Fibroblast of villous mesenchyme (primary cell): ENCODE measurements around the gene NFXL1. TPM values are rescaled to one million over a fixed set of nuclear protein-coding genes. Genes with fewer than 3 reads are reported as not detected.
"Not testable (repeated sequence)": the region's sequence is repeated elsewhere in the genome, so short reads cannot be mapped to it uniquely, and the experiment has no call there.

ENCODE experiments used
- DNase-seq: peaks from one replicate; pipeline ENCODE4 v3.0.0-alpha.2; 2010; ENCODE audit warnings: low read depth
- H3K4me3 ChIP-seq: 2 replicates; pipeline ENCODE4 v1.5.1; 2011; ENCODE audit warnings: low read depth, mild to moderate bottlenecking, low read length
- total RNA-seq: library from RNA; depleted of rRNA; stranded (reverse); fragments of >200 nt; gene quantifications from 2 replicates; pipeline ENCODE4 v1.2.3, GENCODE V29; 2012
- TF ChIP-seq, protein P1 (sequence below): IDR thresholded peaks from 2 replicates; pipeline ENCODE4 v1.5.1; 2012; ENCODE audit warnings: low read depth, mild to moderate bottlenecking, low read length; ENCODE audit not compliant: insufficient read depth

Gene NFXL1
- total RNA-seq, 1 donor = 11.7 TPM

DNA sequence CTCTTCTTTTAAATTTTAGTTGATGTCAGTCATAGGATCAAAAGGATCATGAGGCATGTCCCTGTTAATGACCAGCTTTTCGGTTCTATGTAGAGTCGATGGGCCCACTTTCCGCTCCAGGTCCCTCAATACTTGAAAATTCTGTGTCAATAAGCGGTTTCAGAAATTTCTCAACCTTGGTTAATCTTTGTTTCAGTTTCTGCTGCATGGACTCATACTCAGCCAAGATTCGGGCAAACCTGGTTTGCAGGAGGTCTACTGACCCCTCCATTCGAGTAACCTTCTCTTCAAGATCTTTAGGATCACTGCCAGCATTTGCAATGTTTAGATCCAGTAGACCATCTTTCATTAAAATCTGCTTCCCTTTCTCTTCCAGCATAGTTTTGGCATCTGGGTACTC, 22.0 kb upstream of the NFXL1 start:
- no peak overlapping the region for H3K4me3 ChIP-seq
- TF ChIP-seq, protein P1, sequence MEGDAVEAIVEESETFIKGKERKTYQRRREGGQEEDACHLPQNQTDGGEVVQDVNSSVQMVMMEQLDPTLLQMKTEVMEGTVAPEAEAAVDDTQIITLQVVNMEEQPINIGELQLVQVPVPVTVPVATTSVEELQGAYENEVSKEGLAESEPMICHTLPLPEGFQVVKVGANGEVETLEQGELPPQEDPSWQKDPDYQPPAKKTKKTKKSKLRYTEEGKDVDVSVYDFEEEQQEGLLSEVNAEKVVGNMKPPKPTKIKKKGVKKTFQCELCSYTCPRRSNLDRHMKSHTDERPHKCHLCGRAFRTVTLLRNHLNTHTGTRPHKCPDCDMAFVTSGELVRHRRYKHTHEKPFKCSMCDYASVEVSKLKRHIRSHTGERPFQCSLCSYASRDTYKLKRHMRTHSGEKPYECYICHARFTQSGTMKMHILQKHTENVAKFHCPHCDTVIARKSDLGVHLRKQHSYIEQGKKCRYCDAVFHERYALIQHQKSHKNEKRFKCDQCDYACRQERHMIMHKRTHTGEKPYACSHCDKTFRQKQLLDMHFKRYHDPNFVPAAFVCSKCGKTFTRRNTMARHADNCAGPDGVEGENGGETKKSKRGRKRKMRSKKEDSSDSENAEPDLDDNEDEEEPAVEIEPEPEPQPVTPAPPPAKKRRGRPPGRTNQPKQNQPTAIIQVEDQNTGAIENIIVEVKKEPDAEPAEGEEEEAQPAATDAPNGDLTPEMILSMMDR = no peak
- DNase-seq = no peak

DNA sequence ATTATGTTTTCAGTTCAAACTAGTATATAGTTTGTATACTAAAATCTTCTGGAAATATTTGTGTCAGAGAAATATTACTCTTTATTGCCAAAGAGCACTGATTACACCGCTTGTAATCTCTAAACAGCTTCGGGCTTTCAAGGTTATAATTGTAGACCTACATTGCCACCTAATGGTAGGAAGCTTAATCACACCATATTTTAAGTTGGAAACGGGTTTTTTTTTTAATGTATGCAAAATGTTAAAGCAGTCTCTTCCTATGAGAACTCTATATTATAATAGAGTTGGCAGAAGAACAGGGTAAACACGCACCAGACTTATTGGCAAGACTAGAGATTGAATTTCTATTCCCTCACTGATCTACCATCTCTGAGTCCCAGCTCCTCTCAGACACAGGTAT, 19.5 kb upstream of the NFXL1 start:
- no peak overlapping the region for H3K4me3 ChIP-seq
- TF ChIP-seq, protein P1 = peak; percentile 58
- peak; percentile 67 for DNase-seq

DNA sequence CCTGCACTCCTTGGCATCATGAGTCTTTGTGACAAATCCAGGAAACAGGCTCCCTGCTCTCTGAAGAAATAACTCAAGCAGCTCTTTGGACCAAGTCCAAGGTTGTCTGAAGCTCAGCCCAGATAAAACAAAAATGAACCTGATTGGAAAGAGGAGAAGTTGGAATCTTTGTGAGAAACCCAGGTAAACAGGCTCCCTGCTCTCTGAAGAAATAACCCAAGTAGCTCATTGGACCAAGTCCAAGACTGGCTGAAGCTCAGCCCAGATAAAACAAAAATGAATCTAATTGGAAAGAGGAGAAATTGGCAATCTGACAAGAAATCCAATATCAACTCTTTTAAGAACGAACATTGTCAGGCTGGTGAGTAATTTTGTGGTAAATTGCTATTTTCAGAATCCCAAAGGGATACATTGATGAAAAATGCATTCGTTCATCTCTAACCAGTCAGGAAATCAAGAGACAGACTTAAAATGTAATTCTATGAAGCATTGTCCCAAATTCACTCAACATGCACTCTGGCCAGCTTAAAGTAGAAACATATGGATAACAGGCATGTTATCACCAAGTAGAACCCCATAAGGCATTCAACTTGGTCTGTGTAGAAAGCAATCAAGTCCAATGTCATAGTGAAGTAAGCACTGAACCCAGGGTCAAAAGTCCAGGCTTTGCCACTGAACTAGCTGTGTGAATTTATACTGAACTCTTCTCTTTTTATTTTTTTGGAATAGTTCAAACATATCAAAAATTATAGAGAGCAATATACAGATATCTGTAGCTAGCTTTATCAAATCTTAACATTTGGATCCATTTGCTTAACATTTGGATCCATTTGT, 16.8 kb upstream of the NFXL1 start:
- DNase-seq = peak; percentile 8
- TF ChIP-seq, protein P1 = no peak
- H3K4me3 ChIP-seq = no peak overlapping the region

DNA sequence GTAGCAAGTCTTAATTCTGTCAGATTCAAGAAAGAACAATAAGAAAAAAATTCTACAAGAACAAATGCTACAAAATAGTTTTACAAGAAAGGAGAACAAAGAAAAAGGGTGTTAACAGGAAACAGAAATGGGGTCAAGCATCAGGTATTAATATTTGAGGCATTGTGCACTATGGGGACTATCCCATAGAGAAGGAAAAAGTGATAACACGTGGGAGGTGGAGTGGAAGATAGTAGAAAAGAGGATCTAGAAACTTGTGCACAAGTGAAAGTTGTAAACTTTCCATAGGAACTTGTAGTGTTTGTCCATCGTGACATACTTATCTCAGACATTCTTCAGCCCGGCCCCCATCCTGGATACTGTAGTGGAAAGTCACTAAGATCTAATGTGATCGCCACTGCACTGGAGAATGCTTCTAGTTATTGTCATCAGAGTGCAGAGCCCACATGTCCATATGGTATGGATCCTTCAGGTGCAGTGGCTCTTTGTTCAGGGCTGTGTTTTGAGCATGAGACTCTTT, 15.4 kb upstream of the NFXL1 start:
- H3K4me3 ChIP-seq = no peak overlapping the region
- TF ChIP-seq, protein P1 = no peak
- DNase-seq = no peak

DNA sequence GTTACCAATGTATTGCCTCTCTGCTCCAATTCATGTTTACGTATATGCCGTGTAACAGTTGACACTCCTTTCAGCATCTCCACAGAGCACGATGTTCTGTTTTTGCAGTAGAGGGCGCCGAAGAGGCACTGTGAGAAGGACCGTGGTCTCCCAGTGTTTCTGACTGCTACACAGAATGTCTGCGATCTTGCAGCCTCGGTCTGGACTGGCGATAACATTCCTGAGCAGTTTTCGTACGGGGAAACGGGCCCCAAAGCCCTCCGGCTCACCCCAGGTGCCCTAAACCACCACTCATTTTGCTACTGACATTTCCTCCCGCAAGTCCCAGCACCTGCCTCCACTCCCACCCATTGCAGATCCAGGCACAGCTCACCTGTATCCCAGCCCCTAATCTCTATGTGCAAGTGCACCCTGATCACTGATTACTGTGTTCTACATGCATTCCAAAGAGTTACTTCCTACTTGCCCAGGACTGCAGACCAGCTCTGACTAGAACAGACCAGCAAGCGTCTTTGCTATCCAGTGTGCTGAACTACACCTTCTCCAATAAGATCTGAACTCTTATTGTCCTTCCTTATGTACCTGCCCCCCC, 12.4 kb upstream of the NFXL1 start:
- TF ChIP-seq, protein P1 = peak; percentile 75
- no peak overlapping the region for H3K4me3 ChIP-seq
- DNase-seq = peak; percentile 50

DNA sequence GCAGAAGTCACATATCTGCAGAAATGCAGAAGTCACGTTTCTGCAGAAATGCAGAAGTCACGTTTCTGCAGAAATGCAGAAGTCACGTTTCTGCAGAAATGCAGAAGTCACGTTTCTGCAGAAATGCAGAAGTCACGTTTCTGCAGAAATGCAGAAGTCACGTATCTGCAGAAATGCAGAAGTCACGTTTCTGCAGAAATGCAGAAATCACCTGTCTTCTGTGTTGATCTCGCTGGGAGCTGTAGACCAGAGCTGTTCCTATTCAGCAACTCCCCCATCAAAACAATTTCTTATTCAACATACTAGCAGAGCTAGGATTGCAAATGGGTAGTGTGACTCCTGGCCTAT, 8.9 kb upstream of the NFXL1 start:
- H3K4me3 ChIP-seq, DNase-seq: not testable (repeated sequence)

DNA sequence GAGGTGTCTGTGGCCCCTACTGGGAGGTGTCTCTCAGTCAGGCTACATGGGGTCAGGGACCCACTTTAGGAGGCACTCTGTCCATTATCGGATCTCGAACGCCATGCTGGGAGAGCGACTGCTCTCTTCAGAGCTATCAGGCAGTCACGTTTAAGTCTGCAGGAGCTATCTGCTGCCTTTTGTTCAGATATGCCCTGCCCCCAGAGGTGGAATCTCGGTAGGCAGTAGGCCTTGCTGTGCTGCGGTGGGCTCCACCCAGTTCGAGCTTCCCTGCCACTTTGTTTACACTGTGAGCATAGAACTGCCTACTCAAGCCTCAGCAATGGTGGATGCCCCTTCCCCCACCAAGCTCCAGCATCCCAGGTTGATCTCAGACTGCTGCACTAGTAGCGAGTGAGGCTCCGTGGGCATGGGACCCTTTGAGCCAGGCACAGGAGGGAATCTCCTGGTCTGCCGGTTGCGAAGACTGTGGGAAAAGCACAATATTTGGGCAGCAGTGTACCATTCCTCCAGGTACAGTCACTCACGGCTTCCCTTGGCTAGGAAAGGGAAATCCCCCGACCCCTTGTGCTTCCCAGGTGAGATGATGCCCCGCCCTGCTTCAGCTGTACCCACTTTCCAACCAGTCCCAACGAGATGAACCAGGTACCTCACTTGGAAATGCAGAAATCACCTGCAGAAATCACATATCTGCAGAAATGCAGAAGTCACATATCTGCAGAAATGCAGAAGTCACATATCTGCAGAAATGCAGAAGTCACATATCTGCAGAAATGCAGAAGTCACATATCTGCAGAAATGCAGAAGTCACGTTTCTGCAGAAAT, 8.3 kb upstream of the NFXL1 start:
- DNase-seq, H3K4me3 ChIP-seq: not testable (repeated sequence)

DNA sequence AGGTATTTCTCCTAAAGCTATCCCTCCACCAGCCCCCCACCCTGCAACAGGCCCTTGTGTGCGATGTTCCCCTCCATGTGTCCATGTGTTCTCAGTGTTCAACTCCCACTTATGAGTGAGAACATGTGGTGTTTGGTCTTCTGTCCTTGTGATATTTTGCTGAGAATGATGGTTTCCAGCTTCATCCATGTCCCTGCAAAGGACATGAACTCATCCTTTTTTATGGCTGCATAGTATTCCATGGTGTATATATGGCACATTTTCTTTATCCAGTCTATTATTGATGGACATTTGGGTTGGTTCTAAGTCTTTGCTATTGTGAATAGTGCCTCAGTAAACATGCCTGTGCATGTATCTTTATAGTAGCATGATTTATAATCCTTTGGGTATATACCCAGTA, 2.8 kb upstream of the NFXL1 start:
- not testable (repeated sequence) for DNase-seq, H3K4me3 ChIP-seq
